NCI-H524 treated with DMSO at 0.1 percent for 48 hours (cell line): ENCODE data around the gene EDIL3.
"Not testable (repeated sequence)": the region's sequence is repeated elsewhere in the genome, so short reads cannot be mapped to it uniquely, and the experiment has no call there.

Experiments used
- DNase-seq: peaks from one replicate; lab custom pipeline; 2025; lab: John Stamatoyannopoulos, UW

Gene EDIL3

DNA sequence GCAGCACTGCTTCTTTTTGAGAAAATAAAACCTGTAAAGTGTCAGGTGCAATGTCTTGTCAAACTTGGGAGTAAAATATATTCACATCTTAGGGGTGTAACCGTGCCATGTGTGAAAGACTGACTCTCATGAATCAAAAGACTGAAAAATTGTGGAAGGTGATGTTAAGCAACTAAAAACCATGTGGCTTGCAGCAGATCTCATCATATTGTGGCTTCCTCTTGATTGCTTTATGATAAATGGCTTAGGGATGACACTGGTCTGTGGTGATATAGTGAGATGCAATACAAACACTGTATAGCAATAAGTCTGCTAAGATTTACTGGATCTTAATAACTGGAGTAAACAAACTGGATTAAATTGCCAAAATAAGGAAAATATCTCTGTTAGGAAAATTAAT is 321.6 kb downstream of the EDIL3 start:
- DNase-seq, result no peak

DNA sequence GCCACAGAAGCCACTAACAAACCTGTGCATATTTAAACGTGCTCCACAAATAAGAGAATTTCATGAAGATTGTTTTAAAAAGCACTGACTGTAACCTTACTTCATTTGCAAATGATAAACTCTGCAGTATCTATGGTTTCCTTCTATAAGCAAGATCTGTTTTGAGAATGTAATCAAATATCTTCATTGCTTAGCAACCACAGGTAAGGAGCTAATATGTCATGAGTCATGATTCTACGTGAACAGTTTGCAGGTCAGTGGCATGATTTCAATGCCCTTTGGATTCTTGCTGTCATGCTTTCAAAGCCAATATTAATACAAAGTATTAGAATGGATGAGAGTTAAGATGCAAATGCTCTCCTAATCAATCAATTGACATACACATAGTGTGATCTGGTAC is 325.0 kb downstream of the EDIL3 start:
- DNase-seq, result no peak

DNA sequence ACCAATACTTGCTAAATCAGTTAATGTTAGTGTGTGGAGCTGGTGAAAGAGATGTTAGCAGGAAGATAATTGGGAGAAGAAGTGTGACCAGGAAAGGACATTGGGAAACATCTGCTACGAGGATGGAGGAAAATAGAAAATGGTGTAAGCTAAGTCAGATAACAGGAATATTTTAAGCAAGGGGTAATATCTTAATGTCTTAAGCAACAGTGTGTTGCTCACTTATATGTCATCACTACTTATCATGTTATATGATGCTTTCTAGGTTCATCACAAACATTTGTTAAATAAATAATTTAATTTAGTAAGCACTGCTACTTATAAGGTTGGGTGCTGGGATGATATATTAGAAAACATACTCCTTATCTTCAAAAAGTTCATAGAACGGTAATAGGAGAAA is 326.1 kb downstream of the EDIL3 start:
- no peak for DNase-seq

DNA sequence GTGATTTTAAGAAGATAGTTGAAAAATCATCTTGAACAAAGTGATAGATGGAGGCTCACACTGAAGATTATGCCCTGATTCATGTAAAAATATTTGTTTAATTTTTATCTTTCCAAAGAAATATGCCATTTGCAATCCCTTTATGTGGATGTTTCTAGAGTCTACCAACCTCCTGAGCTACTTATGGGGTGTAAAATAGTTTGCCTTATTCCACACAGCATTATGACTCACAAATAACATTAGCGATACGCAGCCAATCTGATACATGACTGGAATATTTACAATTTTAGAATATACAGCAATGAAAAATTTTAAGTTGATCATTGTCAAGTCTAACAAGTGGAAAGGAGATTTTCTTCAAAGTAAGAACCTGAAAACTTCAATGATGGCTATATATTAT is 327.5 kb downstream of the EDIL3 start:
- DNase-seq, result no peak

DNA sequence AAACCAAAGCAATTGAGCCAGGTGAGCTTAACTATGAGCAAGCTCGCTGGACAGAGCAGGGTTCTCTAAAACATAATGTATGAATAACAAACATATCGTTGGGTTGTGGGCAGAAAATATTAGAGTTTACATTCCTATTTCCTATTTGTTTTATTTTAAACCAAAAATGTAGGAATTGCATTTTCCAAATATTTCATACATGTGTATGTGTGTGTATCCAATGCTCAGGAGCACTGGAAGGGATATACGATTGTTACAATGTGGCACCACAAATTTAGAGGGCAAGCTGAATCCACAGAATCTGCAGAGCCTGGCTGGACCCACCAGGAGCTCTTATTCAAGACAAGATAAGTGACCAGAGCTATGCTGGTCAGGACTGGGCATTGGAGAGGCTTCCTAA is 338.7 kb downstream of the EDIL3 start:
- DNase-seq, result no peak

DNA sequence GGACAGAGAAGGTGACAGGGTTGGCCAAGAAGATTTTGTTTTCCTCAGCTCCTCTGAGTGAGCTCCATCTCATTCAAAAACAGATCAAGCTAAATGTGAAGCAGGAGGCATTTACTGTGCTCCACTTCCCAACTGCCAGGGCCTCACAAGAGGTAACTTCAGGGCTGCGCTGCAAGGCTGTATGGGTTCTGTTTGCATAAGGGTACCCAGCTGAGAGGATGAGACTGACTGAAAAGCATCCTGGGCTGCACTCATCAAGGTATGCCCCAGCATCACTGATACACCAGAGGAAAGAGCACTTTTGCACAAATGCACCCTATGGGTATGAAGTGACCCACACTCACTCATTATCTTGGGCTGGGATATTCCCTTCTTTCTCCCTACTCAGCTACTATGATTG is 347.8 kb downstream of the EDIL3 start:
- DNase-seq, result no peak

DNA sequence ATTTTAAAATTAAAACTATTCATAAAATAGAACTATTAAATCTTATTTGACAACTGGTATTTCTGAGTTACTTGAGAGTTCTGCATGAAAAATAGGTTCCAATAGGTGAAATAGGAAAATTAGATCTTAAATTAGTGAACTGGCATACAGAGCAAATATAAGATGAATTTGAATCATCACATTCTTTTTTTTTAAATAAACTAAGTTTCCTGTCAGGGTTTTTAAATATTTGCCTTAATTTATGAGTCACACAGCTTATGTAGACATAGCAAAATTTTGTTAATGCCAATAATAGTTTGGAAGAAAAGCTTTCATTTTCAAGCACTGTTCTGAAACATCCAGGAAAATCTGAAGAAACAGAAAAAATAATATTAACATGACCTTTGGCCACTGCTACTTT is 352.4 kb downstream of the EDIL3 start:
- no peak for DNase-seq

DNA sequence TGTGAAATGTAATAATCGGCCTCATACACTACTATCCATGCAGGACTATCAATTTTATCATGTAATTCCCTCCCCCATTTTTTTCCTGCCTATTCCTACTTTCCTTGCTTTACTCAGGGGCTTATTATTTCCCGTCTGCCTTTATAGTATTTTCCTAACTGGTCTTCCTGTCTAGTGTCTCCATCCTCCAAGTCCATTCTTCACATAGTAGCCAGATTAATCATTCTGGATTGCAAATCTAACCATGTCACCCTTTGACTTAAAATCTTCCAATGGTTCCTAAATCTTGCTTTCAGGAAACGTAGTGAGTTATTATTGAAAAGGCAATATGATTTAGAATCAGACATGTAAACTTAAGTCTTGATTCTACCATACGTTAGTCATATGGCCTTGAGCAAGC is 356.6 kb downstream of the EDIL3 start:
- DNase-seq, result no peak

DNA sequence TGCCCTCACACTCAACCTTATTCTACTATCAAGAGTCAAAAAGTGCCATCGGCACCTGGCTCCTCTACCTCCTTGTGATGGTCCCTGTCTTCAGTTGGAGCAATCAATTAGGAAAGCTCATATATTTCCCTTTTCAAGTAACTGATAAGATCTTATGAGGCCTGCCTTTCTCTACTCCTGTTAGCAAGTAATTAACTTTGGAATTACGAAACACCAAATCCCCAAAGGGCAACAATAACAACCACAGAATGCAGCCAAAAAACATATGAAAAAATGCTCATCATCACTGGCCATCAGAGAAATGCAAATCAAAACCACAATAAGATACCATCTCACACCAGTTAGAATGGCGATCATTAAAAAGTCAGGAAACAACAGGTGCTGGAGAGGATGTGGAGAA is 366.2 kb downstream of the EDIL3 start:
- DNase-seq, result not testable (repeated sequence)

DNA sequence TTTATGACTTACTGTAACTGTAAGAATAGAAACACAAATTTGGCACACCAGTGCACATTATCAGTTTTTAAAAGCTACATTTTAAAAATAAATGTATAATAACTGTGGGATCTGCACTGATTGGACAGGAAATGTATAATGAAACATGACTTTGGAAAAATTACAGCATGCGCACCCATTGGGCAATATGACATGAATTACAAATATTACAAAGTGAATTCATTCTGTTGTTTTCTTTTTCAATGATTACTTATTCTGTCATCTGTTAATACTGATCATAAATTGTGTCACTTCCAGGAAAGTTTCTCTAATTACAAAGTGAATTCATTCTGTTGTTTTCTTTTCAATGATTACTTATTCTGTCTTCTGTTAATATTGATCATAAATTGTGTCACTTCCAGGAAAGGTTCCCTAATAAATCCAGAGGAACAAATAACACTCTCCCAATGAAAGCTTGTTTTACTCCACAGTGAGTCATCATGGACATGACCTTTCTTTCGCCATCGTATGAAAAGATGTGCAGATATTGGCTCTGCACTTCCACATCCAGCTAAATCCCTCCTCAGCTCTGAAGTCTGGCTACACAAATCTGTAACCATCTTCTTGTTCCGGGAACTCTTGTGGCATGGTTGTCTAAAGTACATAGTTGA is 367.0 kb downstream of the EDIL3 start:
- DNase-seq, result no peak

DNA sequence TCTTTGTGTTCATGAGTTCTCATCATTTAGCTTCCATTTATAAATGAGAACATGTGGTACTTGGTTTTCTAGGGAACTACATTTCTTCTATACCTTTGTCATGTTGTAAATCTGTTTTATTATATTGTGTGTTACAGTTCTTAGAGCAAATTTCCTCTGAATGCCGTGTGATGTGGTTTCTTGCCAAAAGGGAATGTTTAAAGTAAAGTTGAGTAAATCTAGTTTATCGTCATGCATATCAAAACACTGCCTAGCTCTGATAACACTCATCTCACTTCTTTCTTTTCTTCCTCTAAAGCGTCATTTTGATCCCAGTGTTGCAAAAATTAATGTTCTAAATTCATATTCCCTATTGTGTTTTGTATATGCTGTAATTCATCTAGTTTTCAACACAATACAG is 368.6 kb downstream of the EDIL3 start:
- DNase-seq, result no peak

DNA sequence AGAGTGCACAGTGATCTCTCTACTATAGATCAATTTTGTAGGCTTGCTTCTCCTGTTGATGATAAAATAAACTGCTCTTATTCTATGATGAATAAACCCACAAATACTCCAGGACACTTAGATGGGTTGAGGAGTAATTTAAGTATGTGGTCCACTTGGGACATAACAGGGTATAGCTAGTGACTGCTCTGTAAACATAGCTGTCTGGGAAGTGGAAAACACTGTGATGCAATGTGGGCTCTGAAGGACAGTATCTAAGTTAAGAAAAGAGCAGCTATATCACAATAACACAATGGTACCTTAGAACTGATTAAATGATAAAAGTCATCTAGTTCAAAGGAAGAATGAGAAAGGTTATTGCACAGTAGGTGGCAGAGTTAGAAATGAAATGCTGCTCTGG is 369.7 kb downstream of the EDIL3 start:
- DNase-seq, result no peak

DNA sequence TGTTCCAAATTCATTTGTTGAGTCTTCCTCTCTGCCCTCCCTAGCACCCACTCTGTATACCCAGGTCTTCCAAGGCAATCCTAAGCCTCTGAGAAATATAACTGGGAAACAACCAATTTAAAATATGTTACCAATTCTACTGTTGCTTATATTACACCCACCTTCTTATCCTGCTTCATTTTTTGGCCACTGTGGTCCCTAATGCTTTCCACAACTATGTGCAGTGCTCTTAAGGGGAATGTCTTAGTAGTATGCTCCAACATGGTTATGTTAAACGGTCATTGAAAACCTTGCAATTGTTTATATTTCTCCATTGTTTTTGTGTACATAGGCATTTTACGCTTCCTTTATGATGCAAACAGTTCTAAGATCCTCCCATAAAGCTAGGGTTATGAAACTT is 390.9 kb downstream of the EDIL3 start:
- DNase-seq, result no peak

DNA sequence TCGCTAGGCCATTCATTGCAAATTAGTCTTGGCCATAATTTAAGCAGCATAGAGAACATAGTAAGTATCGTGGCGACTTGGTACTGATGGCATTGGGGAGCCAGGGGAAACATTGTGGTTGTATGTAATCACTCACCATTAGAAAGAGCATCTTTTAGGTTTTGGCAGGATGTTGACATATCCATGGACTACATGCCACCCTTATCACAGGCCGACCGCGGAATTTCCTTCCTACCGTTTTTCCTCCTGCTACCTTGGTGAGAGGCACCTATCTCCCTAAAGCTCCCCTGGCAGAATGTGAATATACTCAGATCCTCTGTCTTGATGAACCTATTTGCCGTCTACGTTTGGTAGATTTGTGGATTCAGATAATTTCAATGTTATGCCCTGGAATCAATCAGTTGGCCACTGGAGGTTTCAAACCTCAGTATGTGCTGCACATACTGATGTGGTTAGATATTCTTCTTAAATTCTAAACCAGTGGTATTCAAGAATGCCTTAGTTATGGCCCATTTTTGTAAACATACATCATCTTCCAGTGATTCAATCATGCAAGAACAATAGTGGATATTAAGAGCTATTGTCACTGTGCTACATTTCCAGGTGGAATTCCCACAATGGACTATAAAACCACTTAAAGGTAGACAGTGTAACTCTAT is 393.0 kb downstream of the EDIL3 start:
- no peak for DNase-seq

DNA sequence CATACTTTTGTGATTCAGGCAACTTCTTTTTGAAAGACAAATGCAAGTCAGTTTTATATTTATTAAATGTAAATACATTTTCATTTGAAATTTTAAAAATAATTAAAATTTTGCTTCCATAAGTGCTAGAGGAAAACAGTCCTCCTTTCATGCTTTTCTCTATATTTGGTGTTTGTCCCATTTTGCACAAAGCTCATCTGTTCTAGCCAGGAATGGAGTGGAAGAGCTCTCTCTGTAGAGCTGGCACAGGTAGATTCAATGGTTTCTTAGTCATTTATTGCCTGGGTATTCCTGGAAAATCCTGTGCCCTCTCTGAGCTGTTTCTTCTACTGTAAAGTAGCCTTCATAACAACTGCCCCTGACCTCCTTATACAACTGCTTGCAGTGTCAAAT is 396.4 kb downstream of the EDIL3 start:
- DNase-seq, result no peak

DNA sequence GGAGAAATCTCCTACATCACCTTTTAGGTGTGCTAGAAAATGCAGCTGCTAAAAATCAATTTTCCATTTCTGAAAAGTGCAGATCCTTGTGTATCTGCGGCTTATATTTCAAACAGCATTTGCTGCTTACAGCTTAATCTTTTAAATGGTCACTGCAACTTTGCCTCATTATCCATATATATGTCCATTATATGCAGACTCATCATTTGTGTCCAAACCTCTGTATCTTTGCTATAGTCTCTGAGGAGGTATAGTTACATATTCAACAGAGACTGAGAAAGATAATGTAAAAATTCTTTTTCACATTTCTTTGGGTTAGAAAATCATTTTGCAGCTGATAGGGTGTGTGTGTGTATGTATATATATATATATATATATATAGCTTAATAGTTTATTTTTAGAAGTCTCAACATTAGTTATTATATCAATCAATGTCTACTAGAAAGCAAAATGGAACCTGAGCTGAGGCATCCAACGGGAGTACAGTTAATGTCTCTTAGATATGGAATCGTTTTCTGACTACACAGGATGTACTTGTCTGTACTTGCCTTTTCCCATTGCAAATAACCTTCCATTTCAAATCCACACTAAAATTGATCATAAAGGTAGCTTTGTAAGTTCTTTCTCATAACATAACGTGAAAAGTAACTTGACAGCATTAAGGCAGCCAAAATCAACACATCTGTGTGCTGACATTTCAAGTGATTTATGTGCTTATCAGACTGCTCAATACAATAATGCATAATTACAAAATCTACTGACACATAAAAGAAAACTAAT is 397.0 kb downstream of the EDIL3 start:
- no peak for DNase-seq

DNA sequence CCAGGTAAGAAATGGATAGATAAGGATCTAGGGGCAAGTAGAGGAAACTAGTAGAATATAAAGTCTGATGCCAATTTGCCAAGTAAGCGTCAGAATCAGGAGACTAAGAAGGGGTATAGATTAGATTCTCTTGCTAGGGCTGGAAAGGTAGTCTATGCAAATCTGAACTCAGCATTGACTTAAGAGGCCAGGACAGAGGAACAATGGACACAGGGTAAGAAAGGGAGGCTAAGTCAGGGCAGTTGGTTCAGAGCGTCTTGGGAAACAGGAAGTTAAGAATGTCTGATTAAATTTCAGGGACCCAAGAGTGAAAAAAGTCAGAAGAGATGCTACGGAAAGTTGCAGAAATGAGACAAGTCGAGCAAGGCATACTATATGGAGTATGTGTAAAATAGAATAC is 400.8 kb downstream of the EDIL3 start:
- DNase-seq, result no peak

DNA sequence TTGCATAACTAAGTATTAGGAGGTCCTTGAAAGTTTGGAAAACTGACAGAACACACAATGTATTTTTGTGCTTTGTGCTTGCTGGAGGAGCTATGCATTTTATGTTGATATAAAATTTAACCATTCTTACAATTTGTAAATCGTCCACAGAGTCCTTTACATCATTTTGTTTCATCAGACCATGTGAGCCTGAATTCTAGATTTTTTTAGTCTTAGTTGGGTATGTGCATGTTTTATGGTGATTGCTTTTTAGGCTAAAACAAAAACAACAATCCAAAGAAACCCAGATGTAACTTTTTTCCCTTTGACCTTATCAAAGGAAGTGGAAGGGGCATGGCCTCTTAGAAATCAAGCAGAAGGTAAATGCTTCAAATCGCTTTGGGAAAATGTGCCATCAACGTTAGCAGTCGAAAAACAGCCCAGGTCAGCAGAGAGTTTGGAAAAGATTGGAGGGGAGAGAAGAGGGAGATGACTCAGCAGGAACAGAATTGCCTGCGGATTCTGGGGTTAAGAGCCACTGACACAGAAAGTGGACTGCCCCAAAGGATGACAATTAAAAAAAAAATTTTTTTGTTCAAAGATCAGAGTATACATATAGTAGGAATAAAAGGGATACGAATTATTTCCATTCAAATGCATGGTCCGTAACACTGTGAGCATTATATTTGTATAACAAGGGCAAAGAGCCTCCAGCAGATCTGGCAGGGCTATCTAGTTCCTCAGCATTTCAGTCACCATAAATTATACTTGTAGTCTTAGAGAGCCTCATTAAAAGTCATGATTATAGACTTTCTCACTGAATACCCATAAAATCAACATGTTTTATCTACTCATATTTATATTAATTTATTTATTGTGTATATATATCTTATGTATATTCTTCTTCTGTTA is 410.5 kb downstream of the EDIL3 start:
- no peak for DNase-seq

DNA sequence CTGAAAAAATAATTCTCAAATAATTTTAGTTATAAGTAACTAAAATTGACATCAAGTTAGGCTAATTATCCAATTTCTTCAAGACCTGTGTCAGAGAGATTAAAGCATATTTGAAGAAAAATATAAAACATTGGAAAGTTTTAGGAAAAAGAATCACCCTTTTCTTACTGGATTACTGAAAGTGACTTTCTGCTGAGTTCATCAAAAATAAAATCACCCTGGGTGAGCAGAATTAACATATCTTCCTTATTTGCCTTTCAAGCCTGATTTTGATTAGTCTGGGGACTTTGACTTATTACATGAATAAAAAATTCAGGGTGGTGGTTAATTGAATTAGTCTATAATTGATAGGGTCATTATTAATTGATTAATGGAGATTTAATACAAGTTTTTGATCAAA is 411.8 kb downstream of the EDIL3 start:
- DNase-seq, result no peak

DNA sequence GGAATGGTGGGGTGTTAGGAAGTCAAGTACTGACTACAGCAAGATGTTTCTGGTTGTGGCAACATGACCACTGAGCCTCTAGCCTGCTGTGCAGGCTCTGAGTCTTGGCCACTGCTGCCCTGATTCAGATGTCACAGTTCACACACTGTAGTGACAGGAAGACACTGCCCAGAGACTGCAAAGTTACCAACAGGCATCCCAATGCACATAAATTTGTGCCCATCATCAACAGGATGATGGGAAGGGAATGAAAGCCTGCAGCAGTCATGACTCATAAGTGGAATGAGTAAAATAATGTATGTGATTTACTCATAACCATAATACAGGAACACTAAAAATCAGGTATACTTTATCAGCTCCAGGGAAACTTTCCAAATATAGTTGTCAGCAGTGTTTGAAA is 412.4 kb downstream of the EDIL3 start:
- no peak for DNase-seq

DNA sequence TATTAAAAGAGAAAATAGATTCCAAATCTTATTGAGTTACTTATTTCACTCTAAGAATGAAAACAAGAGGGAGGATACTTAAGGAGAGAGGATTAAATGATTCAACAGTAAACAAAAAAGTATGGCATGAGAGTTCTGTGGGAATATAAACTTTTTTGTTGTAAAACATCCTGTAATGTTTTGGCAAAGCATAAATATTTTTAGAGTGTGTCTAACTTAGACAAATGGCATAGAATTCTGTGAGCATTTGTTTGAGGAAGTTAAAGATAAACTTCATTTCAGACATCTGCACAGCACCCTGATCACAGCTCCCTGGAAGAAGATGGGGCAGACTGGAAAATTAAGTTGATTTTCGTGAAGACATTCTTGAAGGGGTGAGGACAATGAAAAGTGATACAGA is 417.3 kb downstream of the EDIL3 start:
- no peak for DNase-seq

DNA sequence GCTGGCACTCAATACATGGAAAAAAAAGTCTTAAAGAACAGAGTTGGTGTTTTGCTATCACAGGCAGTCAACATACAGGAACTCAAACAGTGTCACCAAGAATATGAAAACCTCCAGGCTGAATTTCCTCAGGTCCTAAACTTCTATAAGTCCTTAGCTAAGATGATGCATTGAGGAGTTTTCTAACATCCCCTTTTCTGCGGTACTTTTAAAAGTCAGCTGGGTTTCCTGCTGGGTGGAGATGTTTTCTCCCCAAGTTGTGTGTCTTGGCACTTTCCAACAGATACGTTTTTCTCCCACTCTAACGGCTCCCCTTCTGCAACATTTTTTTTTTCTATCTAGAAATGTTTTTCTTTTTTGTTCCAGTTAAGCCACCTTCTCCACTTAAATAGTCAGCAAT is 419.2 kb downstream of the EDIL3 start:
- DNase-seq, result no peak
